Retinal pigment epithelial cell (primary cell): ENCODE results near the gene GALNT18.

Experiments
- DNase-seq: peaks from one replicate; pipeline ENCODE4 v3.0.0-alpha.2; 2010; ENCODE audit warnings: low read depth
- H3K4me3 ChIP-seq: 2 replicates; pipeline ENCODE4 v1.5.1; 2011; ENCODE audit warnings: mild to moderate bottlenecking, low read length, control low read depth, moderate library complexity
- CTCF ChIP-seq: conservative IDR thresholded peaks from 2 replicates; pipeline ENCODE4 v1.5.1; 2011; ENCODE audit warnings: low read depth, low read length, control low read depth, inconsistent platforms

Gene GALNT18

GRCh38 chr11:11247576-11247975, 374.2 kb downstream of the GALNT18 start:
- no peak for DNase-seq
- no peak overlapping the region for H3K4me3 ChIP-seq
- no peak for TF ChIP-seq CTCF

GRCh38 chr11:11247086-11247485, 374.7 kb downstream of the GALNT18 start:
- DNase-seq, result no peak
- no peak overlapping the region for H3K4me3 ChIP-seq
- no peak for TF ChIP-seq CTCF

- no peak overlapping the region for H3K4me3 ChIP-seq
- TF ChIP-seq CTCF, result no peak
- no peak for DNase-seq
Observed at GRCh38 chr11:11246166-11246565, 375.6 kb downstream of the GALNT18 start.

- H3K4me3 ChIP-seq, result no peak overlapping the region
- no peak for TF ChIP-seq CTCF
- DNase-seq, result no peak
Observed at GRCh38 chr11:11245453-11245852, 376.4 kb downstream of the GALNT18 start.

GRCh38 chr11:11244470-11245080, 377.2 kb downstream of the GALNT18 start:
- no peak for DNase-seq
- TF ChIP-seq CTCF, result no peak
- no peak overlapping the region for H3K4me3 ChIP-seq

- peak; percentile 40 for DNase-seq
- no peak overlapping the region for H3K4me3 ChIP-seq
- TF ChIP-seq CTCF, result no peak
Observed at GRCh38 chr11:11243590-11244469, 378.0 kb downstream of the GALNT18 start.

GRCh38 chr11:11243209-11243589, 378.6 kb downstream of the GALNT18 start:
- DNase-seq, result no peak
- no peak for TF ChIP-seq CTCF
- H3K4me3 ChIP-seq, result no peak overlapping the region
